ENCODE data around the gene KIAA1191. TPM values are rescaled to one million over a fixed set of nuclear protein-coding genes. Genes with fewer than 3 reads are reported as not detected.
"Not testable (repeated sequence)": the region's sequence is repeated elsewhere in the genome, so short reads cannot be mapped to it uniquely, and the experiment has no call there.

The KIAA1191 gene
- total RNA-seq, 4 donors from 2014 or later = 58.0 to 89.4 (median 73.4) TPM

- 81 to 91% methylated on average over 9 of the region's 9 CpGs for WGBS, 2 donors
Observed at GRCh38 chr5:176319827-176320554, 41.6 kb downstream of the KIAA1191 start.

GRCh38 chr5:176317534-176318374 lies 43.8 kb downstream of the KIAA1191 start:
- no peak for TF ChIP-seq CTCF (IDR thresholded peaks at IDR 0.05)
- TF ChIP-seq POLR2A (IDR thresholded peaks at IDR 0.05) = no peak
- WGBS, 2 donors = 81 to 82% methylated on average over 7 of the region's 7 CpGs
- no peak overlapping the region for H3K4me3 ChIP-seq (ENCODE audit: low read depth, poor library complexity, severe bottlenecking)
- DNase-seq (ENCODE audit: low spot score in 2 of 2) = no peak
- intact Hi-C loops (cut with DNase I; ENCODE audit: low total_unique reads) = no loop called here

More at GRCh38 chr5:176319827-176320554, 41.6 kb downstream of the KIAA1191 start:
- TF ChIP-seq CTCF (IDR thresholded peaks at IDR 0.05) (no peak), POLR2A (IDR thresholded peaks at IDR 0.05) (no peak)
- no peak for DNase-seq (ENCODE audit: low spot score in 2 of 2)
- no peak overlapping the region for H3K4me3 ChIP-seq (ENCODE audit: low read depth, poor library complexity, severe bottlenecking)
- intact Hi-C loops (cut with DNase I; ENCODE audit: low total_unique reads) = no loop called here

GRCh38 chr5:176305356-176305755 lies 56.2 kb downstream of the KIAA1191 start:
- H3K4me3 ChIP-seq (ENCODE audit: low read depth, poor library complexity, severe bottlenecking); DNase-seq (ENCODE audit: low spot score in 2 of 2); intact Hi-C loops (cut with DNase I; ENCODE audit: low total_unique reads): not testable (repeated sequence)
- no CpG with 5 or more reads among the region's 31 CpGs for WGBS, 2 donors

MicroRNA genes within 50 kb of the gene (microRNA counts, 767-probe panel; counts per million panel counts)
- microRNA hsa-miR-1271-5p = 0 to 358 counts per million in 2 donors

Small RNAs within 50 kb of the gene (microRNA-seq; reads per million reads assigned to microRNA genes)
- gene MIR1271 (ENCODE audit: borderline number of aligned reads in 1 of 2, borderline replicate concordance in 2 of 2) = 2.8 to 3.4 reads per million in 2 donors

Other genes starting within 250 kb of the KIAA1191 start
- gene SIMC1, start 123.3 kb downstream of the KIAA1191 start, total RNA-seq = 10 to 100 TPM in 2 of 4 donors, 1 to 10 TPM in 2; 7.5 to 14.9 (median 11.0) TPM
- gene ARL10, start 3.7 kb upstream of the KIAA1191 start, total RNA-seq = 10 to 100 TPM in 2 of 4 donors, 1 to 10 TPM in 2; 6.1 to 13.5 (median 8.8) TPM
- 10 to 100 TPM; 11.5 to 22.5 (median 12.1) TPM for gene NOP16, start 26.8 kb upstream of the KIAA1191 start, total RNA-seq
- 100 to 1,000 TPM; 110 to 153 (median 130) TPM for gene HIGD2A, start 27.0 kb upstream of the KIAA1191 start, total RNA-seq
- gene CLTB, start 54.8 kb upstream of the KIAA1191 start, total RNA-seq = 100 to 1,000 TPM; 707 to 959 (median 743) TPM
- gene FAF2, start 86.6 kb upstream of the KIAA1191 start, total RNA-seq = 10 to 100 TPM; 32.6 to 35.8 (median 33.7) TPM
- 10 to 100 TPM; 29.6 to 45.7 (median 33.7) TPM for gene RNF44, start 175.6 kb upstream of the KIAA1191 start, total RNA-seq
- gene CDHR2, start 187.6 kb upstream of the KIAA1191 start, total RNA-seq = under 1 TPM in 3 of 4 donors, not detected in 1; 0.15 to 0.19 (median 0.15) TPM
- 1 to 10 TPM in 3 of 4 donors, under 1 TPM in 1; 0.72 to 1.7 (median 1.5) TPM for gene GPRIN1, start 248.4 kb upstream of the KIAA1191 start, total RNA-seq

All from lower leg skin (tissue), 4 donors.